ENCODE data around the gene SPATA6L.

Gene SPATA6L

GRCh38 chr9:4600368-4600767, 65.9 kb downstream of the SPATA6L start:
- Histone ChIP-seq H3K4me3 (ENCODE audit: low read depth, low read length) (no peak overlapping the region), H3K27ac (no peak overlapping the region), H3K27me3 (ENCODE audit: control insufficient read depth, insufficient read depth, low read length) (no peaks in the 10 kb centered on the region), H3K4me1 (no peaks in the 10 kb centered on the region), H2AFZ (no peak overlapping the region), H3K9me3 (ENCODE audit: control insufficient read depth, low read length) (no peaks in the 10 kb centered on the region), H3K4me2 (ENCODE audit: low read length) (no peak overlapping the region), H3K9ac (no peak overlapping the region), H3K79me2 (no peaks in the 10 kb centered on the region), H3K36me3 (ENCODE audit: control insufficient read depth, insufficient read depth, low read length) (no peaks in the 10 kb centered on the region)
- TF ChIP-seq CTCF (IDR thresholded peaks at IDR 0.05) = no peak

GRCh38 chr9:4596165-4596922, 69.9 kb downstream of the SPATA6L start:
- Histone ChIP-seq H3K27ac (peak overlapping the region; percentile 54), H3K9ac (no peak overlapping the region), H3K4me2 (ENCODE audit: low read length) (no peak overlapping the region), H3K4me3 (ENCODE audit: low read depth, low read length) (no peak overlapping the region), H2AFZ (no peak overlapping the region), H3K9me3 (ENCODE audit: control insufficient read depth, low read length) (no peaks in the 10 kb centered on the region), H3K36me3 (ENCODE audit: control insufficient read depth, insufficient read depth, low read length) (no peaks in the 10 kb centered on the region), H3K27me3 (ENCODE audit: control insufficient read depth, insufficient read depth, low read length) (no peaks in the 10 kb centered on the region), H3K4me1 (no peaks in the 10 kb centered on the region), H3K79me2 (no peaks in the 10 kb centered on the region)
- no peak for TF ChIP-seq CTCF (IDR thresholded peaks at IDR 0.05)

GRCh38 chr9:4594994-4595393, 71.3 kb downstream of the SPATA6L start:
- Histone ChIP-seq H3K9ac (no peak overlapping the region), H3K4me3 (ENCODE audit: low read depth, low read length) (no peak overlapping the region), H3K4me2 (ENCODE audit: low read length) (no peak overlapping the region), H3K79me2 (no peaks in the 10 kb centered on the region), H3K4me1 (no peaks in the 10 kb centered on the region), H3K9me3 (ENCODE audit: control insufficient read depth, low read length) (no peaks in the 10 kb centered on the region), H3K36me3 (ENCODE audit: control insufficient read depth, insufficient read depth, low read length) (no peaks in the 10 kb centered on the region), H3K27ac (no peak overlapping the region), H2AFZ (no peak overlapping the region), H3K27me3 (ENCODE audit: control insufficient read depth, insufficient read depth, low read length) (no peaks in the 10 kb centered on the region)
- TF ChIP-seq CTCF (IDR thresholded peaks at IDR 0.05) = no peak

GRCh38 chr9:4594545-4594944, 71.7 kb downstream of the SPATA6L start:
- no peaks in the 10 kb centered on the region for H3K4me1 ChIP-seq
- no peaks in the 10 kb centered on the region for H3K27me3 ChIP-seq (ENCODE audit: control insufficient read depth, insufficient read depth, low read length)
- no peaks in the 10 kb centered on the region for H3K79me2 ChIP-seq
- no peaks in the 10 kb centered on the region for H3K36me3 ChIP-seq (ENCODE audit: control insufficient read depth, insufficient read depth, low read length)
- no peak for TF ChIP-seq CTCF (IDR thresholded peaks at IDR 0.05)
- H3K4me3 ChIP-seq (ENCODE audit: low read depth, low read length) = no peak overlapping the region
- no peak overlapping the region for H3K27ac ChIP-seq
- H2AFZ ChIP-seq = no peak overlapping the region
- no peak overlapping the region for H3K4me2 ChIP-seq (ENCODE audit: low read length)
- no peaks in the 10 kb centered on the region for H3K9me3 ChIP-seq (ENCODE audit: control insufficient read depth, low read length)
- H3K9ac ChIP-seq = no peak overlapping the region

- Histone ChIP-seq H3K27me3 (ENCODE audit: control insufficient read depth, insufficient read depth, low read length) (no peaks in the 10 kb centered on the region), H2AFZ (no peak overlapping the region), H3K4me2 (ENCODE audit: low read length) (no peak overlapping the region), H3K9ac (no peak overlapping the region), H3K36me3 (ENCODE audit: control insufficient read depth, insufficient read depth, low read length) (no peaks in the 10 kb centered on the region), H3K4me3 (ENCODE audit: low read depth, low read length) (no peak overlapping the region), H3K9me3 (ENCODE audit: control insufficient read depth, low read length) (no peaks in the 10 kb centered on the region), H3K79me2 (no peaks in the 10 kb centered on the region), H3K27ac (no peak overlapping the region), H3K4me1 (no peaks in the 10 kb centered on the region)
- no peak for TF ChIP-seq CTCF (IDR thresholded peaks at IDR 0.05)
Measured at GRCh38 chr9:4592886-4593285, 73.4 kb downstream of the SPATA6L start.

Measured in parathyroid adenoma (tissue), 2 donors.